SU-DHL-6 (cell line): Measurements from ENCODE around the gene ESRP2.

Experiments
- CTCF ChIP-seq: fragments of 200-600 bp; sonication (generic); IDR thresholded peaks from one replicate; pipeline ENCODE4 v1.5.1; 2017; ENCODE audit warnings: antibody characterized with exemption, mild to moderate bottlenecking, low read length, moderate library complexity; ENCODE audit not compliant: insufficient read depth, poor library complexity, severe bottlenecking
- EZH2phosphoT487 ChIP-seq: fragments of 200-600 bp; sonication (generic), shearing (Covaris generic); conservative IDR thresholded peaks from 2 replicates; pipeline ENCODE4 v1.6.1; 2018; ENCODE audit warnings: mild to moderate bottlenecking, antibody characterized with exemption, low read length, moderate library complexity, mixed read lengths

- TF ChIP-seq CTCF (no peak), EZH2phosphoT487 (no peak)
Observed at GRCh38 chr16:68270353-68270752, 34.4 kb upstream of the ESRP2 start.
